Suprapubic skin (tissue), 4 donors: ENCODE data around the gene BHLHA15. TPM values are rescaled to one million over a fixed set of nuclear protein-coding genes. Genes with fewer than 3 reads are reported as not detected.

Experiments used
- DNase-seq, 2 donors: peaks; one replicate each; pipeline ENCODE4 v3.0.0-alpha.2; 2019; ENCODE audit warnings: low spot score in 2 of 2
- H3K27ac ChIP-seq: fragments of 200-600 bp; sonication (generic); one replicate; pipeline ENCODE4 v1.5.1; 2019
- H3K27me3 ChIP-seq: fragments of 200-600 bp; sonication (generic); one replicate; pipeline ENCODE4 v1.5.1; 2019
- H3K36me3 ChIP-seq: fragments of 200-600 bp; sonication (generic); one replicate; pipeline ENCODE4 v1.5.1; 2019
- H3K4me1 ChIP-seq: fragments of 200-600 bp; sonication (generic); one replicate; pipeline ENCODE4 v1.5.1; 2019
- H3K4me3 ChIP-seq: fragments of 200-600 bp; sonication (generic); one replicate; pipeline ENCODE4 v1.5.1; 2019; ENCODE audit warnings: mild to moderate bottlenecking
- H3K9me3 ChIP-seq: fragments of 200-600 bp; sonication (generic); one replicate; pipeline ENCODE4 v1.5.1; 2019
- CTCF ChIP-seq, 2 donors: fragments of 200-600 bp in 1 of 2; fragments of 450-650 bp in 1 of 2; sonication (generic) in 1 of 2; IDR thresholded peaks; one replicate each; pipeline ENCODE4 v1.5.1; 2016 to 2019; ENCODE audit warnings: antibody characterized with exemption in 2 of 2, mild to moderate bottlenecking in 1 of 2, moderate library complexity in 1 of 2
- EP300 ChIP-seq: sonication (generic); formaldehyde crosslinking; IDR thresholded peaks from one replicate; pipeline ENCODE4 v1.6.1; 2017; ENCODE audit warnings: antibody characterized with exemption
- POLR2A ChIP-seq, 2 donors: fragments of 450-650 bp; IDR thresholded peaks; one replicate each; pipeline ENCODE4 v1.6.1; 2017; ENCODE audit warnings: antibody characterized with exemption in 2 of 2, mild to moderate bottlenecking in 2 of 2, moderate library complexity in 2 of 2
- POLR2AphosphoS5 ChIP-seq, 3 donors: sonication (generic); formaldehyde crosslinking; IDR thresholded peaks; one replicate each; pipeline ENCODE4 v1.6.1; 2017; ENCODE audit warnings: antibody characterized with exemption in 3 of 3
- WGBS: methylation state at CpG from one replicate; pipeline ENCODE4 v1.1.5; 2018; 5-methylcytosine and 5-hydroxymethylcytosine counted together
- total RNA-seq, 4 donors: library from RNA; depleted of rRNA; stranded (reverse); fragments of >200 nt; gene quantifications; one replicate each; pipeline ENCODE4 v1.1.0, GENCODE V29; 2016

The BHLHA15 gene
- total RNA-seq, 4 donors from 2014 or later: 1.2 to 7.8 (median 4.4) TPM

GRCh38 chr7:98224701-98225181 lies 13.5 kb downstream of the BHLHA15 start:
- Histone ChIP-seq H3K36me3 (peaks cover 65% of the 10 kb centered on the region), H3K4me1 (no peaks in the 10 kb centered on the region), H3K27ac (no peak overlapping the region), H3K9me3 (no peaks in the 10 kb centered on the region), H3K4me3 (no peak overlapping the region), H3K27me3 (no peaks in the 10 kb centered on the region)
- WGBS: 92% methylated on average over 21 of the region's 21 CpGs
- no peak for TF ChIP-seq POLR2AphosphoS5 (IDR thresholded peaks at IDR 0.05)
- no peak for TF ChIP-seq POLR2A (IDR thresholded peaks at IDR 0.05)
- no peak for TF ChIP-seq EP300
- TF ChIP-seq CTCF (IDR thresholded peaks at IDR 0.05): no peak
- no peak for DNase-seq

GRCh38 chr7:98225913-98226614 lies 14.8 kb downstream of the BHLHA15 start:
- WGBS: 93% methylated on average over 16 of the region's 16 CpGs
- Histone ChIP-seq H3K4me3 (no peak overlapping the region), H3K27me3 (no peaks in the 10 kb centered on the region), H3K9me3 (no peaks in the 10 kb centered on the region), H3K27ac (no peak overlapping the region), H3K36me3 (peaks cover 73% of the 10 kb centered on the region), H3K4me1 (no peaks in the 10 kb centered on the region)
- TF ChIP-seq CTCF (IDR thresholded peaks at IDR 0.05) (no peak), POLR2A (IDR thresholded peaks at IDR 0.05) (no peak), EP300 (no peak), POLR2AphosphoS5 (IDR thresholded peaks at IDR 0.05) (no peak)
- DNase-seq: no peak

GRCh38 chr7:98227939-98228338 lies 16.7 kb downstream of the BHLHA15 start:
- H3K4me1 ChIP-seq: no peaks in the 10 kb centered on the region
- no peaks in the 10 kb centered on the region for H3K9me3 ChIP-seq
- 89% methylated on average over 18 of the region's 18 CpGs for WGBS
- no peak overlapping the region for H3K4me3 ChIP-seq
- H3K27ac ChIP-seq: no peak overlapping the region
- no peak for TF ChIP-seq CTCF (IDR thresholded peaks at IDR 0.05)
- TF ChIP-seq EP300: no peak
- TF ChIP-seq POLR2A (IDR thresholded peaks at IDR 0.05): no peak
- no peak for TF ChIP-seq POLR2AphosphoS5 (IDR thresholded peaks at IDR 0.05)
- H3K36me3 ChIP-seq: peaks cover 69% of the 10 kb centered on the region
- H3K27me3 ChIP-seq: no peaks in the 10 kb centered on the region
- DNase-seq: peak in 1 of 2 donors; percentile 75

- no peak for TF ChIP-seq CTCF (IDR thresholded peaks at IDR 0.05)
- no peak overlapping the region for H3K27ac ChIP-seq
- H3K27me3 ChIP-seq: no peaks in the 10 kb centered on the region
- H3K9me3 ChIP-seq: no peaks in the 10 kb centered on the region
- WGBS: 90% methylated on average over 2 of the region's 16 CpGs
- peaks cover 78% of the 10 kb centered on the region for H3K36me3 ChIP-seq
- no peaks in the 10 kb centered on the region for H3K4me1 ChIP-seq
- H3K4me3 ChIP-seq: no peak overlapping the region
- DNase-seq: no peak
Observed at GRCh38 chr7:98228801-98229200, 17.6 kb downstream of the BHLHA15 start.

GRCh38 chr7:98229441-98229840 lies 18.2 kb downstream of the BHLHA15 start:
- 84% methylated on average over 4 of the region's 11 CpGs for WGBS
- no peaks in the 10 kb centered on the region for H3K4me1 ChIP-seq
- H3K4me3 ChIP-seq: no peak overlapping the region
- TF ChIP-seq EP300 (no peak), CTCF (IDR thresholded peaks at IDR 0.05) (no peak), POLR2A (IDR thresholded peaks at IDR 0.05) (no peak), POLR2AphosphoS5 (IDR thresholded peaks at IDR 0.05) (no peak)
- H3K9me3 ChIP-seq: no peaks in the 10 kb centered on the region
- no peaks in the 10 kb centered on the region for H3K27me3 ChIP-seq
- peaks cover 78% of the 10 kb centered on the region for H3K36me3 ChIP-seq
- no peak overlapping the region for H3K27ac ChIP-seq
- DNase-seq: no peak
